Heart left ventricle (tissue), 13 donors: ENCODE data around the gene ADAM8.

Experiments used
- POLR2A ChIP-seq, 2 donors: fragments of 450-650 bp; IDR thresholded peaks; one replicate each; pipeline ENCODE4 v1.6.1; 2017; ENCODE audit warnings: antibody characterized with exemption in 2 of 2, mild to moderate bottlenecking in 2 of 2, moderate library complexity in 2 of 2
- TF ChIP-seq, protein P1 (sequence below), 12 donors: fragments of 200-600 bp; sonication (generic) in 4 of 12; IDR thresholded peaks; one replicate each; pipeline versions ENCODE4 v1.5.0 to v1.8.0; 2018 to 2022; ENCODE audit warnings: antibody characterized with exemption in 12 of 12, mild to moderate bottlenecking in 5 of 12
- donor health status: ischemic (EF 13 %, LVEDD 7.1; RV severe dilation, severe dysfunction).
- donor health status: DM: no; HTN: yes; CAD: no.
- donor health status: DM: no; HTN: no; CAD: no.
- donor health status: ischemic (EF 25% LVEDD 6.9; RV normal size, moderate dysfunction).
- donor health status: ischemic (EF 25% LVEDD 5.7; RV mildly dilated, moderate dysfunction).
- donor health status: ischemic (EF 35%, LVEDD 5.7; RV mildly dilated, moderate dysfunction).
- donor health status: nonischemic (EF 11% LVEDD 7.7; RV severe dilation, severe dysfunction).
- donor health status: DM: yes; HTN: yes; CAD: no.
- donor health status: PGD.
- donor health status: ischemic (EF 29% LVEDD 5.4; RV normal size, mild dysfunction).
- donor health status: nonischemic (EF 23%, LVEDD 6.1; RV moderate dilation, normal function).

DNA sequence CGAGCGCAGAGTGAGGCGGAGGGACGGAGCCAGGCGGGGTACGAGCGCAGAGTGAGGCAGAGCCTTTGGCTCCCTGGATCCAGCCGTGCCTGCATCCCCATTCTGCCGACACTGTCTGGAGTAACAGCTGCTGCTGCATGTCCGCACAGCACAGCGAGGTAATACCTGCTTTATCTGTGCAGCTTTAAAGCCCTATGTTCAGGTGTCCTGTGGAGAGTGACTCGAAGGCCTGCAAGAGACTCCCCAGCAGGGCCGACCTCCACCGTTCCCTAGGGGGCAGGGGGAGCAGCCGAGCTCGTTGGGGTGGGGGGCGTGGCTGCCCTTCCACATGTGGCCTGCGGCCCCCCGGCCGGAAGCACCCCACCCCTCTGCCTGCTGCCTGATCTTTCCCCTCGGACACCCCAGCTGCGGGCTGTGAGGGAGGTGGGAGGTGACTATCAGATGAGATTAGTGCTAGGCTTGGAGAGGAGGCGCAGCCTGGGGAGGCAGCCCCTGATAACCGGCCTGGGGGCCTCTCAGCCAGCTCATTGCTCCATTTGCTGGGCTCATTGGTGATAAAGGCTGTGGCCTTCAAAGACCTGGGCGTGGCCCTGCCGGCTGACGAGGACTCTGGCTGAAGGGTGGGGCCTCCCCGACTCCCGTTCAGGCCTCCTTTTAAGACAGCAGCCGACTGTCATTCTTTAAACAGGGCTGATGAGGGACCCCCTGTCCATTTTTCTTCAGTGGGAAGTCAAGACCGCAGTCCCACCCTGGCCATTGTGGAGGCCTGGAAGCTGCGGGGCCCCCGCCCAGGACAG is 31.0 kb downstream of the ADAM8 start:
- TF ChIP-seq, protein P1, sequence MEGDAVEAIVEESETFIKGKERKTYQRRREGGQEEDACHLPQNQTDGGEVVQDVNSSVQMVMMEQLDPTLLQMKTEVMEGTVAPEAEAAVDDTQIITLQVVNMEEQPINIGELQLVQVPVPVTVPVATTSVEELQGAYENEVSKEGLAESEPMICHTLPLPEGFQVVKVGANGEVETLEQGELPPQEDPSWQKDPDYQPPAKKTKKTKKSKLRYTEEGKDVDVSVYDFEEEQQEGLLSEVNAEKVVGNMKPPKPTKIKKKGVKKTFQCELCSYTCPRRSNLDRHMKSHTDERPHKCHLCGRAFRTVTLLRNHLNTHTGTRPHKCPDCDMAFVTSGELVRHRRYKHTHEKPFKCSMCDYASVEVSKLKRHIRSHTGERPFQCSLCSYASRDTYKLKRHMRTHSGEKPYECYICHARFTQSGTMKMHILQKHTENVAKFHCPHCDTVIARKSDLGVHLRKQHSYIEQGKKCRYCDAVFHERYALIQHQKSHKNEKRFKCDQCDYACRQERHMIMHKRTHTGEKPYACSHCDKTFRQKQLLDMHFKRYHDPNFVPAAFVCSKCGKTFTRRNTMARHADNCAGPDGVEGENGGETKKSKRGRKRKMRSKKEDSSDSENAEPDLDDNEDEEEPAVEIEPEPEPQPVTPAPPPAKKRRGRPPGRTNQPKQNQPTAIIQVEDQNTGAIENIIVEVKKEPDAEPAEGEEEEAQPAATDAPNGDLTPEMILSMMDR (IDR thresholded peaks at IDR 0.05) = no peak
- no peak for TF ChIP-seq POLR2A (IDR thresholded peaks at IDR 0.05)
